Neural progenitor cell (in vitro differentiated cells): ENCODE data around the gene ETFA.

ENCODE experiments used
- EZH2 ChIP-seq: fragments of 200-600 bp; sonication (generic); IDR thresholded peaks from 2 replicates; pipeline ENCODE4 v1.6.1; 2017; ENCODE audit warnings: antibody characterized with exemption, mild to moderate bottlenecking, moderate library complexity
- TF ChIP-seq, protein P1 (sequence below): fragments of 200-600 bp; sonication (generic); IDR thresholded peaks from 2 replicates; pipeline ENCODE4 v1.5.1; 2017; ENCODE audit warnings: antibody characterized with exemption, mild to moderate bottlenecking

DNA sequence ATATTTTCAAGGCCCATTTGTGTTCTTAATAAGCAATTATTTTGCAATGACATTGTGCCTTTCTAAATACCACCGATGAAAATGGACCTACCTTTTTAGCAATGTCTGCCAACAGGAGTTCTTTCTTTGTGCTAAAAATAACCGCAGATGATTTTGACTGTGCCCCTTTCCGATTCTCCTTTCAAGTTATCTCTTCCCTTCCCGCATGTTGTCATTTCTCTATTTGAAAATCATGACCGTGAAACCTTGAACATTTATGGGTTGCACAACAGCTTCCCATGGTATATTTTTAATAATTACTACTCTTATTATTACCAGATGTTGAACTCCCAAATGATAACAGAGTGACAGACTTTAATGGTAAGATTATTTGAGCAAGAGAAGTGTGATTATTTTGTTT is 10.3 kb upstream of the ETFA start:
- TF ChIP-seq EZH2 = no peak
- TF ChIP-seq, protein P1, sequence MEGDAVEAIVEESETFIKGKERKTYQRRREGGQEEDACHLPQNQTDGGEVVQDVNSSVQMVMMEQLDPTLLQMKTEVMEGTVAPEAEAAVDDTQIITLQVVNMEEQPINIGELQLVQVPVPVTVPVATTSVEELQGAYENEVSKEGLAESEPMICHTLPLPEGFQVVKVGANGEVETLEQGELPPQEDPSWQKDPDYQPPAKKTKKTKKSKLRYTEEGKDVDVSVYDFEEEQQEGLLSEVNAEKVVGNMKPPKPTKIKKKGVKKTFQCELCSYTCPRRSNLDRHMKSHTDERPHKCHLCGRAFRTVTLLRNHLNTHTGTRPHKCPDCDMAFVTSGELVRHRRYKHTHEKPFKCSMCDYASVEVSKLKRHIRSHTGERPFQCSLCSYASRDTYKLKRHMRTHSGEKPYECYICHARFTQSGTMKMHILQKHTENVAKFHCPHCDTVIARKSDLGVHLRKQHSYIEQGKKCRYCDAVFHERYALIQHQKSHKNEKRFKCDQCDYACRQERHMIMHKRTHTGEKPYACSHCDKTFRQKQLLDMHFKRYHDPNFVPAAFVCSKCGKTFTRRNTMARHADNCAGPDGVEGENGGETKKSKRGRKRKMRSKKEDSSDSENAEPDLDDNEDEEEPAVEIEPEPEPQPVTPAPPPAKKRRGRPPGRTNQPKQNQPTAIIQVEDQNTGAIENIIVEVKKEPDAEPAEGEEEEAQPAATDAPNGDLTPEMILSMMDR = no peak
